SK-N-SH (cell line): ENCODE results near the gene ZIC2. TPM values are rescaled to one million over a fixed set of nuclear protein-coding genes. Genes with fewer than 3 reads are reported as not detected.
A peak's percentile ranks its signal among the peaks of the same experiment; 100 is the strongest.

Source experiments
- CTCF ChIA-PET: fragments of 300-600, 350-600 bp; formaldehyde crosslinking; extraction: SDS; loops from one replicate; lab custom pipeline; 2021; lab: Yijun Ruan, JAX
- POLR2A ChIA-PET: fragments of 350-600 bp; sonication (Branson Sonifier 250); formaldehyde crosslinking; extraction: SDS; loops from one replicate; lab custom pipeline; 2020; ENCODE audit warnings: antibody characterized with exemption, inconsistent platforms; lab: Yijun Ruan, JAX
- DNase-seq: peaks from one replicate; pipeline ENCODE4 v3.0.0; 2012
- H2AFZ ChIP-seq: fragments of 200-600 bp; sonication (generic); 2 replicates; pipeline ENCODE4 v1.8.1; 2016; ENCODE audit warnings: antibody characterized with exemption, mild to moderate bottlenecking, low read depth
- H3F3A ChIP-seq: fragments of 200-600 bp; sonication (generic); replicated peaks from 2 replicates; pipeline ENCODE3; 2016; ENCODE audit warnings: antibody characterized with exemption, mild to moderate bottlenecking; ENCODE audit not compliant: insufficient read depth
- H3K27ac ChIP-seq, 2 experiments: fragments of 200-500 bp in 1 of 2; fragments of 200-600 bp in 1 of 2; sonication (Bioruptor generic) in 1 of 2; sonication (generic), shearing (Covaris generic) in 1 of 2; 2 replicates each; pipeline versions ENCODE4 v1.5.1 to v1.6.1; 2014 to 2016; ENCODE audit warnings: low read depth in 2 of 2, inconsistent platforms in 1 of 2, low read length in 1 of 2, mild to moderate bottlenecking in 1 of 2, mixed read lengths in 1 of 2
- H3K27me3 ChIP-seq: fragments of 200-600 bp; sonication (generic), shearing (Covaris generic); 2 replicates; pipeline ENCODE4 v1.6.1; 2016; ENCODE audit warnings: mixed run types; ENCODE audit not compliant: insufficient read depth
- H3K36me3 ChIP-seq, 2 experiments: fragments of 200-500 bp in 1 of 2; fragments of 200-600 bp in 1 of 2; sonication (Bioruptor generic) in 1 of 2; sonication (generic) in 1 of 2; replicated peaks in 1 of 2; 2 replicates each; pipeline versions ENCODE3 to v1.5.1; 2014 to 2016; ENCODE audit warnings: low read length in 1 of 2, mild to moderate bottlenecking in 1 of 2; ENCODE audit not compliant: insufficient read depth in 2 of 2, control insufficient read depth in 1 of 2
- H3K4me1 ChIP-seq, 2 experiments: fragments of 200-500 bp in 1 of 2; fragments of 200-600 bp in 1 of 2; sonication (Bioruptor generic) in 1 of 2; sonication (generic), shearing (Covaris generic) in 1 of 2; 2 replicates each; pipeline versions ENCODE4 v1.5.1 to v1.6.1; 2014 to 2016; ENCODE audit warnings: low read depth in 1 of 2, low read length in 1 of 2, mixed run types in 1 of 2; ENCODE audit not compliant: insufficient read depth in 2 of 2, control insufficient read depth in 1 of 2
- H3K4me2 ChIP-seq: fragments of 200-600 bp; sonication (generic), shearing (Covaris generic); 2 replicates; pipeline ENCODE4 v1.6.1; 2017; ENCODE audit warnings: mixed run types
- H3K4me3 ChIP-seq, 2 experiments: fragments of 200-500 bp in 1 of 2; fragments of 200-600 bp in 1 of 2; sonication (Bioruptor generic) in 1 of 2; sonication (generic), shearing (Covaris generic) in 1 of 2; 2 replicates each; pipeline versions ENCODE4 v1.5.1 to v1.8.1; 2014 to 2016; ENCODE audit warnings: low read depth in 2 of 2, inconsistent platforms in 1 of 2, low read length in 1 of 2, mild to moderate bottlenecking in 1 of 2, mixed read lengths in 1 of 2, moderate library complexity in 1 of 2
- H3K79me2 ChIP-seq: fragments of 200-600 bp; sonication (generic); 2 replicates; pipeline ENCODE4 v1.8.1; 2017; ENCODE audit warnings: mild to moderate bottlenecking; ENCODE audit not compliant: insufficient read depth
- H3K9ac ChIP-seq: fragments of 200-600 bp; sonication (generic); 2 replicates; pipeline ENCODE4 v1.6.1; 2017; ENCODE audit warnings: mixed run types
- H3K9me2 ChIP-seq: fragments of 200-600 bp; sonication (generic); 2 replicates; pipeline ENCODE4 v1.6.1; 2017; ENCODE audit warnings: mixed run types
- H3K9me3 ChIP-seq: fragments of 200-600 bp; sonication (generic); 2 replicates; pipeline ENCODE4 v1.6.1; 2017; ENCODE audit warnings: mixed run types, mild to moderate bottlenecking, moderate library complexity
- H4K20me1 ChIP-seq: fragments of 200-600 bp; sonication (generic); 2 replicates; pipeline ENCODE4 v1.6.1; 2017; ENCODE audit warnings: mild to moderate bottlenecking, mixed run types; ENCODE audit not compliant: insufficient read depth
- EP300 ChIP-seq, 2 experiments: IDR thresholded peaks; 2 replicates each; pipeline versions ENCODE4 v1.4.0 to v1.6.1; 2012; ENCODE audit warnings: borderline replicate concordance in 1 of 2, low read depth in 1 of 2, low read length in 1 of 2
- EZH2phosphoT487 ChIP-seq: fragments of 200-600 bp; sonication (generic); IDR thresholded peaks from 2 replicates; pipeline ENCODE4 v1.6.1; 2017; ENCODE audit warnings: low read depth, mixed run types, mild to moderate bottlenecking, antibody characterized with exemption, moderate library complexity, borderline replicate concordance
- FOSL2 ChIP-seq: IDR thresholded peaks from 2 replicates; pipeline ENCODE4 v1.4.0; 2012; ENCODE audit warnings: low read depth, mild to moderate bottlenecking, moderate library complexity, borderline replicate concordance
- FOXJ3 ChIP-seq: sonication (generic); formaldehyde crosslinking; IDR thresholded peaks from 2 replicates; pipeline ENCODE4 v1.5.1; 2020; ENCODE audit warnings: mild to moderate bottlenecking, missing genetic modification reagents
- GATA2 ChIP-seq: sonication (generic); formaldehyde crosslinking; IDR thresholded peaks from 2 replicates; pipeline ENCODE4 v1.5.0; 2020; ENCODE audit warnings: mild to moderate bottlenecking, missing genetic modification reagents
- NRF1 ChIP-seq: IDR thresholded peaks from 2 replicates; pipeline ENCODE4 v1.6.1; 2012; ENCODE audit warnings: low read depth, mild to moderate bottlenecking, low read length
- PBX3 ChIP-seq: IDR thresholded peaks from 2 replicates; pipeline ENCODE4; 2012
- POLR2AphosphoS5 ChIP-seq: IDR thresholded peaks from 2 replicates; pipeline ENCODE4 v1.6.1; 2012; ENCODE audit warnings: low read depth, low read length
- RAD21 ChIP-seq: IDR thresholded peaks from 2 replicates; pipeline ENCODE4 v1.6.1; 2012; ENCODE audit warnings: mild to moderate bottlenecking, low read length
- RCOR1 ChIP-seq: fragments of 150-350 bp; IDR thresholded peaks from 2 replicates; pipeline ENCODE4 v1.6.1; 2017; ENCODE audit warnings: antibody characterized with exemption, low read length
- TAF1 ChIP-seq: IDR thresholded peaks from 2 replicates; pipeline ENCODE4 v1.6.1; 2012; ENCODE audit warnings: low read depth, mild to moderate bottlenecking, low read length, moderate library complexity, borderline replicate concordance
- TCF12 ChIP-seq: IDR thresholded peaks from 2 replicates; pipeline ENCODE4 v1.4.0; 2012
- TEAD4 ChIP-seq: IDR thresholded peaks from 2 replicates; pipeline ENCODE4 v1.4.0; 2012; ENCODE audit warnings: mild to moderate bottlenecking, borderline replicate concordance; ENCODE audit not compliant: insufficient read depth
- YY1 ChIP-seq: IDR thresholded peaks from 2 replicates; pipeline ENCODE4 v1.4.0; 2012; ENCODE audit warnings: low read depth, mild to moderate bottlenecking
- WGBS: methylation state at CpG from one replicate; pipeline ENCODE4 v1.1.6; 2017; ENCODE audit warnings: low lambda C conversion rate; 5-methylcytosine and 5-hydroxymethylcytosine counted together
- polyA plus RNA-seq, 3 experiments: library from polyadenylated mRNA; depleted of rRNA; stranded (reverse); fragments of >200 nt; gene quantifications; 2 replicates each; pipeline ENCODE4 v1.2.3, GENCODE V29; 2012
- TF ChIP-seq, protein P1 (sequence below): fragments of 200-600 bp; sonication (generic); IDR thresholded peaks from 2 replicates; pipeline ENCODE4 v1.6.1; 2017; ENCODE audit warnings: antibody characterized with exemption, mild to moderate bottlenecking, moderate library complexity
- TF ChIP-seq, protein P2 (sequence below): IDR thresholded peaks from 2 replicates; pipeline ENCODE4 v1.4.0; 2012; ENCODE audit warnings: low read depth, borderline replicate concordance

ZIC2 gene
- polyA plus RNA-seq, 1 of the 3 experiments (the other 2 are of a cell fraction) = not detected

DNA sequence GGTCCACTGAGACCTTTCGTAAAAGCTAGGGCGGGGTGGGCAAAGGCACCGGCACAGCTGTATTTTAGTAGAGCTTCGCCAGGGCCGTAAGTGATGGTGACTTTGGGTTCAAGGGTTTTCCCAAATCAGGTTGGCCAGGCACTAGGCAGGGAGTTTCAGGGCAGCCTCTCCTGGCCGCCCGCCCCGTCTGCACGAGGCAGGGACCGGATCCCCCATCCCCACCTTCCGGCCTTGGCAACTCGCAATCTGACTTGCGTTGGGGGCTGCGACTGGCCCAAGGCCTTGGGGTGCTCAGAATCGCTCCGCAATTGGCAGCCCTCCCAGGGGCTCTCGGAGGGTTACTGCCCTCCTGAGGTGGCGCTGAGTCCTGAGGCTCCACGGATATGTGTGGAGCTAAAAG, 6.0 kb upstream of the ZIC2 start (continued):
- TF ChIP-seq TAF1 (no peak), EP300 (IDR thresholded peaks at IDR 0.05; ENCODE audit: borderline replicate concordance in 1 of 2, low read depth in 1 of 2, low read length in 1 of 2) (no peak), RAD21 (no peak), TCF12 (no peak), FOXJ3 (no peak), EZH2phosphoT487 (no peak)

- no peaks in the 10 kb centered on the region for H3K9me3 ChIP-seq
- H3K4me3 ChIP-seq = no peak overlapping the region
- no peak overlapping the region for H3K4me2 ChIP-seq
- H3K9me2 ChIP-seq = no peaks in the 10 kb centered on the region
- H3K79me2 ChIP-seq = no peaks in the 10 kb centered on the region
- TF ChIP-seq GATA2 (CRISPR knock-in tag) (no peak), RAD21 (no peak), NRF1 (no peak), YY1 (no peak)
- TF ChIP-seq, all 33 proteins: peak for 0
- 28% methylated on average over 5 of the region's 5 CpGs for WGBS
- no peaks in the 10 kb centered on the region for H3K36me3 ChIP-seq
- POLR2A ChIA-PET = no interaction called here
- H3K27me3 ChIP-seq = peaks cover 88% of the 10 kb centered on the region
- CTCF ChIA-PET = no interaction called here
- no peak for DNase-seq
- no peak overlapping the region for H2AFZ ChIP-seq
- H4K20me1 ChIP-seq = peaks cover 18% of the 10 kb centered on the region
- no peaks in the 10 kb centered on the region for H3F3A ChIP-seq
- H3K4me1 ChIP-seq = no peaks in the 10 kb centered on the region; a peak in 1 of 4 replicates
- no peak overlapping the region for H3K27ac ChIP-seq
- no peak overlapping the region for H3K9ac ChIP-seq
These were observed 5.0 kb upstream of the ZIC2 start for GRCh38 chr13:99976575-99976974.

DNA sequence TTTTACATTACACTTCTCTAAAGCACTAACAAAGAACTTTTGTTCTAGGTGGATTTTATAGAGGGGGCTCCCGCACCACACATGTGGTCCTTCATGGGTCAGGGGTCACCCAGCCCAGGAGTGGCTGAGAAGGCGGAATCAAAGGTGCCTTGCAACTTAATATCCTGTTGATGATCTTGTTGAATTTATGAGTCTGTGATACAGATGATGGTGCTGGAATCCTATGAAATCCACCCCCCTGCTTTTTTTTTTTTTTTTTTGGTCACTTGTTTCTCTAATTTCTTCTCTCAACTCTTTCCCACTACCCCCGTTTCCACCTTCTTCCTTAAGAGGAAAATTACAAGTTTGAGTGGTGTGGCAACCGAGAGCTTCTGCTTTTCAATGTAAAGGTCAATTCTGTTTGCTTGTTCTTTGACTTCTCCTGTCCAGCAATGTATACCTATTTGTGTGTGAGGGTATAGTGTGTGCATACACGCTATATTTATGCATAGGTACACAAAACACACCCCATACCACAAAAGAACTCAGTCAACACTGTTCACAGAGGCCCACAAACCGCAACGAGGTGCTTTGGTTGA, 4.2 kb upstream of the ZIC2 start:
- POLR2A ChIA-PET = no interaction called here
- H3K4me1 ChIP-seq = no peaks in the 10 kb centered on the region; a peak in 1 of 4 replicates
- H3K36me3 ChIP-seq = no peaks in the 10 kb centered on the region
- no peaks in the 10 kb centered on the region for H3K9me3 ChIP-seq
- H3K27ac ChIP-seq = no peak overlapping the region
- H3F3A ChIP-seq = no peaks in the 10 kb centered on the region
- WGBS = 33% methylated on average over 7 of the region's 7 CpGs
- TF ChIP-seq POLR2AphosphoS5 = no peak
- TF ChIP-seq, protein P1, sequence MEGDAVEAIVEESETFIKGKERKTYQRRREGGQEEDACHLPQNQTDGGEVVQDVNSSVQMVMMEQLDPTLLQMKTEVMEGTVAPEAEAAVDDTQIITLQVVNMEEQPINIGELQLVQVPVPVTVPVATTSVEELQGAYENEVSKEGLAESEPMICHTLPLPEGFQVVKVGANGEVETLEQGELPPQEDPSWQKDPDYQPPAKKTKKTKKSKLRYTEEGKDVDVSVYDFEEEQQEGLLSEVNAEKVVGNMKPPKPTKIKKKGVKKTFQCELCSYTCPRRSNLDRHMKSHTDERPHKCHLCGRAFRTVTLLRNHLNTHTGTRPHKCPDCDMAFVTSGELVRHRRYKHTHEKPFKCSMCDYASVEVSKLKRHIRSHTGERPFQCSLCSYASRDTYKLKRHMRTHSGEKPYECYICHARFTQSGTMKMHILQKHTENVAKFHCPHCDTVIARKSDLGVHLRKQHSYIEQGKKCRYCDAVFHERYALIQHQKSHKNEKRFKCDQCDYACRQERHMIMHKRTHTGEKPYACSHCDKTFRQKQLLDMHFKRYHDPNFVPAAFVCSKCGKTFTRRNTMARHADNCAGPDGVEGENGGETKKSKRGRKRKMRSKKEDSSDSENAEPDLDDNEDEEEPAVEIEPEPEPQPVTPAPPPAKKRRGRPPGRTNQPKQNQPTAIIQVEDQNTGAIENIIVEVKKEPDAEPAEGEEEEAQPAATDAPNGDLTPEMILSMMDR = no peak
- TF ChIP-seq YY1 = no peak
- TF ChIP-seq, protein P2, sequence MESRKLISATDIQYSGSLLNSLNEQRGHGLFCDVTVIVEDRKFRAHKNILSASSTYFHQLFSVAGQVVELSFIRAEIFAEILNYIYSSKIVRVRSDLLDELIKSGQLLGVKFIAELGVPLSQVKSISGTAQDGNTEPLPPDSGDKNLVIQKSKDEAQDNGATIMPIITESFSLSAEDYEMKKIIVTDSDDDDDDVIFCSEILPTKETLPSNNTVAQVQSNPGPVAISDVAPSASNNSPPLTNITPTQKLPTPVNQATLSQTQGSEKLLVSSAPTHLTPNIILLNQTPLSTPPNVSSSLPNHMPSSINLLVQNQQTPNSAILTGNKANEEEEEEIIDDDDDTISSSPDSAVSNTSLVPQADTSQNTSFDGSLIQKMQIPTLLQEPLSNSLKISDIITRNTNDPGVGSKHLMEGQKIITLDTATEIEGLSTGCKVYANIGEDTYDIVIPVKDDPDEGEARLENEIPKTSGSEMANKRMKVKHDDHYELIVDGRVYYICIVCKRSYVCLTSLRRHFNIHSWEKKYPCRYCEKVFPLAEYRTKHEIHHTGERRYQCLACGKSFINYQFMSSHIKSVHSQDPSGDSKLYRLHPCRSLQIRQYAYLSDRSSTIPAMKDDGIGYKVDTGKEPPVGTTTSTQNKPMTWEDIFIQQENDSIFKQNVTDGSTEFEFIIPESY = no peak
- no peak for TF ChIP-seq TEAD4
- TF ChIP-seq PBX3 = no peak
- TF ChIP-seq FOSL2 = no peak
- no peak for TF ChIP-seq TCF12
- TF ChIP-seq FOXJ3 = no peak
- no peak for TF ChIP-seq RCOR1
- peaks cover 86% of the 10 kb centered on the region for H3K27me3 ChIP-seq
- no peaks in the 10 kb centered on the region for H3K79me2 ChIP-seq
- H2AFZ ChIP-seq = no peak overlapping the region
- CTCF ChIA-PET = interaction anchor here (1.5 kb wide), 1 partner anchor 319 kb away, joined by 4 read pairs; no protein-coding TSS in a partner anchor
- peak; percentile 11 for DNase-seq
- no peak overlapping the region for H3K9ac ChIP-seq
- H3K4me3 ChIP-seq = no peak overlapping the region
- H4K20me1 ChIP-seq = peaks cover 10% of the 10 kb centered on the region; the same call in 1 of the 2 replicates
- no peak overlapping the region for H3K4me2 ChIP-seq
- no peaks in the 10 kb centered on the region for H3K9me2 ChIP-seq
